SK-N-MC (cell line): ENCODE data around the gene SFXN5.

Experiments
- EZH2 ChIP-seq: fragments of 200-600 bp; sonication (generic); IDR thresholded peaks from one replicate; pipeline ENCODE4 v1.6.1; 2017; ENCODE audit warnings: antibody characterized with exemption
- FOXP2 ChIP-seq: optimal IDR thresholded peaks from 2 replicates; pipeline ENCODE3; 2011; ENCODE audit warnings: mild to moderate bottlenecking, moderate library complexity; ENCODE audit not compliant: insufficient read depth; ENCODE audit errors: extremely low read length, control extremely low read depth

DNA sequence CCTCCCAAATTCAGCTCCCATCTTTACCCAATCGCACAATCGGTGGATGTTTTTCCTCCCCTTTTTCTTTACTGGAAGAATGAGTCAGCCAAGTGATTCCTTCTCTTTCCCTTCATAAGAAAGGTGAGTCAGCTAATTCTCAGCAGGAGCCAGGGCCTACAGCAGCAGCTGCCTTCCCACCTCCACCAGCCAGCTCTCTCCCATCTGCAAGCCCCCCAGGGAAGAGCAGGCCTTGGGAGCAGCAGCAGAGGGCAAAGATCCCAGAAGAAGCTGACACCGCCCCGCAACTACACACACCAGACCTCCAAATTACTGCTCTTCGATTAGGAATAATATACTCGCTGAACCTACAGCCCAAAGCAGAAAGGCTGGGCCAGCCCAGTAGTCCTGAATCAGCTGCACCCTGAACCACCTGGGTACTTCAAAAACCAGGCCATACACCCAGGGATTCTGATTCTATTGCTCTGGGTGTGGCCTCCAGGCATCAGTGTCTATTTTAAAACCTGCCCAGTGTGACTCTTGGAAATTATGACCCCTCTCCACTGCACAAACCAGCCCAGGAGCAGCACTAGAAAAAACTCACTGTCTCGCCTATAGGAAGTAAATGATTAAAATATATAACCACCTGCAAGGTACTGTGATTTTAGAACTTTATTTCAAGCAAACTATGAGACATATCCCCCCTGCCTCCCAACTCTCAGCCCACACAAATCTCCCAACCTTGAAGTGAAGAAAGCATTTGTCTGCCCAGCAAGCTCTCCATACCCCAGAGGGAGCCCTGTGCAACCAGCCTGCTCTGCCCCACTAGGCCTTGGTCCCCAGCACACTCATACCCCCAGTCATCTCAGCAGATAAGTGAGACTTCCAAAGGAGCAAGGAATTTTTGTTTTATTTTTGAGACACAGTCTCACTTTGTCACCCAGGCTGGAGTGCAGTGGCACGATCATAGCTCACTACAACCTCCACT, 7.3 kb downstream of the SFXN5 start:
- TF ChIP-seq FOXP2 (no peak), EZH2 (no peak)
